DMS114 treated with DMSO at 0.1 percent for 48 hours (cell line): ENCODE data around the gene FEV.

Experiments used
- DNase-seq: peaks from one replicate; lab custom pipeline; 2025; ENCODE audit not compliant: unreplicated experiment; lab: John Stamatoyannopoulos, UW

Gene FEV

GRCh38 chr2:219017201-219017931 is 32.4 kb upstream of the FEV start:
- no peak for DNase-seq

GRCh38 chr2:219016721-219017120 is 31.7 kb upstream of the FEV start:
- no peak for DNase-seq

- no peak for DNase-seq
Measured at GRCh38 chr2:219010873-219011272, 25.9 kb upstream of the FEV start.

GRCh38 chr2:219010162-219010756 is 25.3 kb upstream of the FEV start:
- DNase-seq: no peak

GRCh38 chr2:219009294-219009693 is 24.3 kb upstream of the FEV start:
- no peak for DNase-seq

GRCh38 chr2:219003979-219004378 is 19.0 kb upstream of the FEV start:
- no peak for DNase-seq

- DNase-seq: no peak
Measured at GRCh38 chr2:219003267-219003634, 18.3 kb upstream of the FEV start.

- DNase-seq: no peak
Measured at GRCh38 chr2:219002395-219003266, 17.6 kb upstream of the FEV start.

GRCh38 chr2:219001577-219002394 is 16.8 kb upstream of the FEV start:
- no peak for DNase-seq

GRCh38 chr2:219001100-219001576 is 16.2 kb upstream of the FEV start:
- DNase-seq: no peak

- DNase-seq: no peak
Measured at GRCh38 chr2:219000569-219000960, 15.6 kb upstream of the FEV start.

GRCh38 chr2:218999881-219000568 is 15.0 kb upstream of the FEV start:
- no peak for DNase-seq

- no peak for DNase-seq
Measured at GRCh38 chr2:218999021-218999880, 14.3 kb upstream of the FEV start.

GRCh38 chr2:218998414-218999002 is 13.5 kb upstream of the FEV start:
- DNase-seq: no peak

GRCh38 chr2:218997731-218998130 is 12.7 kb upstream of the FEV start:
- DNase-seq: no peak

- DNase-seq: no peak
Measured at GRCh38 chr2:218996937-218997336, 12.0 kb upstream of the FEV start.

- DNase-seq: peak; percentile 78
Measured at GRCh38 chr2:218995972-218996711, 11.2 kb upstream of the FEV start.

- no peak for DNase-seq
Measured at GRCh38 chr2:218995561-218995960, 10.6 kb upstream of the FEV start.
